Esophagus muscularis mucosa (tissue), 4 donors: ENCODE data around the gene TOM1L2.

Experiments used
- CTCF ChIP-seq, 3 experiments: fragments of 200-600 bp in 2 of 3; fragments of 450-650 bp in 1 of 3; sonication (generic) in 2 of 3; IDR thresholded peaks; one replicate each; pipeline ENCODE4 v1.5.1; 2017 to 2019; ENCODE audit warnings: antibody characterized with exemption in 3 of 3, mild to moderate bottlenecking in 2 of 3, moderate library complexity in 1 of 3
- EP300 ChIP-seq: sonication (generic); formaldehyde crosslinking; IDR thresholded peaks from one replicate; pipeline ENCODE4 v1.6.1; 2017; ENCODE audit warnings: antibody characterized with exemption
- POLR2A ChIP-seq: fragments of 450-650 bp; IDR thresholded peaks from one replicate; pipeline ENCODE4 v1.6.1; 2017; ENCODE audit warnings: antibody characterized with exemption, moderate library complexity, mild to moderate bottlenecking, low read depth
- POLR2AphosphoS5 ChIP-seq, 2 donors: sonication (generic); formaldehyde crosslinking; IDR thresholded peaks; one replicate each; pipeline ENCODE4 v1.6.1; 2017; ENCODE audit warnings: antibody characterized with exemption in 2 of 2

- no peak for TF ChIP-seq POLR2A
- no peak for TF ChIP-seq CTCF (IDR thresholded peaks at IDR 0.05)
- no peak for TF ChIP-seq POLR2AphosphoS5 (IDR thresholded peaks at IDR 0.05)
- no peak for TF ChIP-seq EP300
Measured at GRCh38 chr17:17924131-17924856, 47.9 kb downstream of the TOM1L2 start.
